Measurements from ENCODE around the gene CDK16.

CDK16 gene

DNA sequence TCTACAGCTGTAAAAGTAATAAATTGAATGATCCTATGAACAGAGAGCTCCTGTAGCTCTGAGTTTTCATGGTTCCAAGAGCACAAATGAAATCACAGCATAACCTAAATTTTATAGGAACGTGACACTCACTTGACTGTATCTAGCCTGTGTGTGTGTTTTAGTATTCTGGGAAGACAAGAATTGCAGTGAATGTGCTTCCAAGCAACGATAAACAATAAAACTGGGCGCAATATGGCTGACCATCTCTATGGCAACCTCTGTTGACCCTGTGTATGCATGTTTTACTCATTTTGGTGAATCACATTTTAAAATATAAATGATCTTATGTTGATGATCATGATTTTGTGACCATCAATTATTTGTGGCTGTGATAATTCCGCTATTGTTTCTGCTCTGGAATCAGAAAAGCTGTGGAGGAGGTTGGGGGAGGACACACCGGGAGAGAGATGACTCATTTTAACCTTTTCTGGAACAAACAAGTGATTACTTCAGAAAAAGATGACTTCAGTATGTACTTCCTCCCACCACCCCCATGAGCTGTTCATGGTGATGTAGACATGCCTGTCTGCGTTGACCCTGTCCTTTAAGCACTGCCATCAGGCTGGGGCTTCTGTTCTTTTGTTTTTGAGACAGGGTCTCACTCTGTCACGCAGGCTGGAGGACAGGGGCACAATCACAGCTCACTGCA is 46.1 kb downstream of the CDK16 start:
- TF ChIP-seq, protein P1, sequence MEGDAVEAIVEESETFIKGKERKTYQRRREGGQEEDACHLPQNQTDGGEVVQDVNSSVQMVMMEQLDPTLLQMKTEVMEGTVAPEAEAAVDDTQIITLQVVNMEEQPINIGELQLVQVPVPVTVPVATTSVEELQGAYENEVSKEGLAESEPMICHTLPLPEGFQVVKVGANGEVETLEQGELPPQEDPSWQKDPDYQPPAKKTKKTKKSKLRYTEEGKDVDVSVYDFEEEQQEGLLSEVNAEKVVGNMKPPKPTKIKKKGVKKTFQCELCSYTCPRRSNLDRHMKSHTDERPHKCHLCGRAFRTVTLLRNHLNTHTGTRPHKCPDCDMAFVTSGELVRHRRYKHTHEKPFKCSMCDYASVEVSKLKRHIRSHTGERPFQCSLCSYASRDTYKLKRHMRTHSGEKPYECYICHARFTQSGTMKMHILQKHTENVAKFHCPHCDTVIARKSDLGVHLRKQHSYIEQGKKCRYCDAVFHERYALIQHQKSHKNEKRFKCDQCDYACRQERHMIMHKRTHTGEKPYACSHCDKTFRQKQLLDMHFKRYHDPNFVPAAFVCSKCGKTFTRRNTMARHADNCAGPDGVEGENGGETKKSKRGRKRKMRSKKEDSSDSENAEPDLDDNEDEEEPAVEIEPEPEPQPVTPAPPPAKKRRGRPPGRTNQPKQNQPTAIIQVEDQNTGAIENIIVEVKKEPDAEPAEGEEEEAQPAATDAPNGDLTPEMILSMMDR (conservative IDR thresholded peaks at IDR 0.05; ENCODE audit: control insufficient read depth, insufficient read depth, low read depth, low read length), result no peak
- no peak overlapping the region for H3K4me3 ChIP-seq (ENCODE audit: control insufficient read depth, low read depth, low read length)
- DNase-seq (ENCODE audit: low read depth), result peak; percentile 77

DNA sequence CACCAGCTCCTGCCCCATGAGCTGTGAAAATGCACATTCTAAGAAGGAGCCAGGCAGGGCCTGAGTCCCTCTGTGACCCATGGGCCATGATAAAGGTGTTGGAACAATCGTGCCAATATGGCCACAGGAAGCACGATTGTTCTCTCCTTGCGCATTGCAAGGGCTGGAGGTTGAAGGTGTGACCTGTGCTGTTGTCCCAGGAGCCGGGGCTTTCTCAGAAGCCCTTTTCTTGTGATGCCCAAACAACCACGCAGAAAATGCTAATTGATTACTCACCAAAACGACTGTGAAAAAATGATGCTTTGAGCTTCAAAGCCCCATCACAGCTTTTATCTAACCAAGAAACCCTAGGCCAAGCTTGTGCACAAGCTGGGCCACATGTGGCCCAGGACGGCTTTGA is 48.2 kb downstream of the CDK16 start:
- no peak for DNase-seq (ENCODE audit: low read depth)
- no peak overlapping the region for H3K4me3 ChIP-seq (ENCODE audit: control insufficient read depth, low read depth, low read length)
- TF ChIP-seq, protein P1 (conservative IDR thresholded peaks at IDR 0.05; ENCODE audit: control insufficient read depth, insufficient read depth, low read depth, low read length), result no peak

- H3K4me3 ChIP-seq (ENCODE audit: control insufficient read depth, low read depth, low read length), result no peak overlapping the region
- TF ChIP-seq, protein P1 (conservative IDR thresholded peaks at IDR 0.05; ENCODE audit: control insufficient read depth, insufficient read depth, low read depth, low read length), result no peak
- DNase-seq (ENCODE audit: low read depth), result no peak
Measured at GRCh38 chrX:47272013-47272408, 53.5 kb downstream of the CDK16 start.

DNA sequence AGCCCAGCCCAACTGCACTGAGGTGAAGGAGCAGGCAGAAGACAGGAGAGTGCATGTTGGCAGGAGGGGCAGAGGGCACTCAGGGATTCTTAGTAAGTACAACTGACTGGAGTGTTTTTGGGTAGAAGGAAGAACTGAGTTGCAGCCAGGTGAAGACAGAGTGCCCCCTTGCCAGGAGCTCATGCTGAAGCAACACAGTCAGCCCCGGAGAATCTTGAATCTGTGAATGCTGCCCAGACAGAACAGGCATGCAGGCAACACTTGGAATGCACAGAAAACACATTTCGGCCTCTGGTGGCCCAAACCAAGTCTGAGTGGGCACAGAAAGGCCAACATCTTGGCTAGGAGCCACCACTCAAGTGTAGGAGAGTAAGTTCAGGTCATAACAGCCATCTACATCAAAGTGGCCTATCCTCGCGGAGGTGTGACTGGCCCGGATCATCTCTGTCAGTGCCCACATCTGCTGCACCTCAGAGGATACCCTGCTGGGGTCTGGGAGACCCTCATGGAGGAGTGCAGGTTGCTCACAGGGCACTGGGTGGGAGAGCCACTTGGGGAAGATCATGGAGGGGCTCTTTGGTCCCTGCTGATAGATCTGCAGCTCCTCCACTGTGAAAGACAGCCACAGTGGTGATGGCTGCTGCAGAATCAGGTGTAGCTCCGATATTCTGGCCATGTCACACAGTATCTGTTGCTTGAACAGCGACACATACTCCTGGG is 54.7 kb downstream of the CDK16 start:
- TF ChIP-seq, protein P1 (conservative IDR thresholded peaks at IDR 0.05; ENCODE audit: control insufficient read depth, insufficient read depth, low read depth, low read length), result no peak
- DNase-seq (ENCODE audit: low read depth), result no peak
- no peak overlapping the region for H3K4me3 ChIP-seq (ENCODE audit: control insufficient read depth, low read depth, low read length)

GRCh38 chrX:47278691-47279090 is 60.2 kb downstream of the CDK16 start:
- peak; percentile 63 for DNase-seq (ENCODE audit: low read depth)
- H3K4me3 ChIP-seq (ENCODE audit: control insufficient read depth, low read depth, low read length), result no peak overlapping the region
- TF ChIP-seq, protein P1 (conservative IDR thresholded peaks at IDR 0.05; ENCODE audit: control insufficient read depth, insufficient read depth, low read depth, low read length), result no peak

Data from fibroblast of mammary gland (primary cell).